Hepatocyte (in vitro differentiated cells): Measurements from ENCODE around the gene DCTN2. TPM values are rescaled to one million over a fixed set of nuclear protein-coding genes. Genes with fewer than 3 reads are reported as not detected.
"Not testable (repeated sequence)": the region's sequence is repeated elsewhere in the genome, so short reads cannot be mapped to it uniquely, and the experiment has no call there.

ENCODE experiments used
- DNase-seq: peaks from one replicate; pipeline ENCODE4 v3.0.0-alpha.2; 2016; ENCODE audit warnings: low spot score
- H2AFZ ChIP-seq: fragments of 200-600 bp; sonication (generic); 2 replicates; pipeline ENCODE4 v1.6.0; 2016; ENCODE audit warnings: antibody characterized with exemption, mild to moderate bottlenecking
- H3K27ac ChIP-seq: fragments of 200-600 bp; sonication (generic); 2 replicates; pipeline ENCODE4 v1.5.1; 2016; ENCODE audit warnings: mild to moderate bottlenecking
- H3K27me3 ChIP-seq: fragments of 200-600 bp; sonication (generic); 2 replicates; pipeline ENCODE4 v1.6.1; 2016
- H3K36me3 ChIP-seq: fragments of 200-600 bp; sonication (generic); replicated peaks from 2 replicates; pipeline ENCODE4 v1.5.1; 2016; ENCODE audit warnings: low read depth; ENCODE audit not compliant: insufficient read depth
- H3K4me1 ChIP-seq: fragments of 200-600 bp; sonication (generic); 2 replicates; pipeline ENCODE4 v1.5.1; 2016; ENCODE audit warnings: mild to moderate bottlenecking, moderate library complexity; ENCODE audit not compliant: insufficient read depth
- H3K4me2 ChIP-seq: fragments of 200-600 bp; sonication (generic); 2 replicates; pipeline ENCODE4 v1.6.0; 2016
- H3K4me3 ChIP-seq: fragments of 200-600 bp; sonication (generic); 2 replicates; pipeline ENCODE4 v1.5.1; 2016; ENCODE audit warnings: mild to moderate bottlenecking
- H3K79me2 ChIP-seq: fragments of 200-600 bp; sonication (generic); 2 replicates; pipeline ENCODE4 v1.6.0; 2017; ENCODE audit warnings: mild to moderate bottlenecking
- H3K9me2 ChIP-seq: fragments of 200-600 bp; sonication (generic); replicated peaks from 2 replicates; pipeline ENCODE4 v1.6.0; 2017; ENCODE audit warnings: mild to moderate bottlenecking; ENCODE audit not compliant: insufficient read depth
- H3K9me3 ChIP-seq: fragments of 200-600 bp; sonication (generic); 2 replicates; pipeline ENCODE4 v1.5.1; 2016; ENCODE audit warnings: low read depth, mild to moderate bottlenecking
- H4K20me1 ChIP-seq: fragments of 200-600 bp; sonication (generic); 2 replicates; pipeline ENCODE4 v1.6.0; 2016; ENCODE audit warnings: mild to moderate bottlenecking; ENCODE audit not compliant: insufficient read depth, poor library complexity, severe bottlenecking
- EZH2 ChIP-seq: fragments of 200-600 bp; sonication (generic); IDR thresholded peaks from 2 replicates; pipeline ENCODE4 v1.6.1; 2016; ENCODE audit warnings: antibody characterized with exemption, mild to moderate bottlenecking, borderline replicate concordance
- EZH2phosphoT487 ChIP-seq: fragments of 200-600 bp; sonication (generic); IDR thresholded peaks from one replicate; pipeline ENCODE4 v1.6.1; 2018; ENCODE audit warnings: antibody characterized with exemption, mild to moderate bottlenecking, low read depth, moderate library complexity; ENCODE audit not compliant: unreplicated experiment, severe bottlenecking
- WGBS: methylation state at CpG from one replicate; pipeline ENCODE4 v1.1.6; 2016; ENCODE audit warnings: low lambda C conversion rate; ENCODE audit errors: missing lambda C conversion rate; 5-methylcytosine and 5-hydroxymethylcytosine counted together
- polyA plus RNA-seq: library from polyadenylated mRNA; unstranded; fragments of >200 nt; fragmentation: Nextera tagmentation; extraction: Ambion mirVana; gene quantifications from 2 replicates; pipeline ENCODE4 v1.2.1, GENCODE V29; 2016
- total RNA-seq: library from RNA; depleted of rRNA; stranded (reverse); fragments of >200 nt; gene quantifications from 2 replicates; pipeline ENCODE4 v1.2.3, GENCODE V29; 2014
- TF ChIP-seq, protein P1 (sequence below): fragments of 200-600 bp; sonication (generic); IDR thresholded peaks from 2 replicates; pipeline ENCODE4 v1.5.1; 2016; ENCODE audit warnings: antibody characterized with exemption, mild to moderate bottlenecking; ENCODE audit not compliant: poor library complexity

Gene DCTN2
- total and polyA plus RNA-seq, 2 experiments from 2014 or later, result 110 to 124 TPM

DNA sequence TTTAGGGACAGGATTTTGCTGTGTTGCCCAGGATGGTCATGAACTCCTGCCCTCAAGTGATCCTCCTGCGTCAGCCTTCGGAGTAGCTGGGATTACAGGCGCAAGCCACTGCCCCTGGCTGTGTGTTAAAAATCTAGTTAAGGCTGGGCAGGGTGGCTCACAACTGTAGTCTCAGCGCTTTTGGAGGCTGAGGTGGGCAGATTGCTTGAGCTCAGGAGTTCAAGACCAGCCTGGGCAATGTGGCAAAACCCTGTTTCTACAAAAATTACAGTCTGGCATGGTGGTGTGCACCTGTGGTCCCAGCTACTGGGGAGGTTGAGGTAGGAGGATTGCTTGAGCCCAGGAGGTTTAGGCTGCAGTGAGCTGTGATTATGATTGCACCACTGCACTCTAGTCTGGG is 35.8 kb downstream of the DCTN2 start:
- TF ChIP-seq EZH2phosphoT487 (no peak), EZH2 (no peak)
- TF ChIP-seq, protein P1, sequence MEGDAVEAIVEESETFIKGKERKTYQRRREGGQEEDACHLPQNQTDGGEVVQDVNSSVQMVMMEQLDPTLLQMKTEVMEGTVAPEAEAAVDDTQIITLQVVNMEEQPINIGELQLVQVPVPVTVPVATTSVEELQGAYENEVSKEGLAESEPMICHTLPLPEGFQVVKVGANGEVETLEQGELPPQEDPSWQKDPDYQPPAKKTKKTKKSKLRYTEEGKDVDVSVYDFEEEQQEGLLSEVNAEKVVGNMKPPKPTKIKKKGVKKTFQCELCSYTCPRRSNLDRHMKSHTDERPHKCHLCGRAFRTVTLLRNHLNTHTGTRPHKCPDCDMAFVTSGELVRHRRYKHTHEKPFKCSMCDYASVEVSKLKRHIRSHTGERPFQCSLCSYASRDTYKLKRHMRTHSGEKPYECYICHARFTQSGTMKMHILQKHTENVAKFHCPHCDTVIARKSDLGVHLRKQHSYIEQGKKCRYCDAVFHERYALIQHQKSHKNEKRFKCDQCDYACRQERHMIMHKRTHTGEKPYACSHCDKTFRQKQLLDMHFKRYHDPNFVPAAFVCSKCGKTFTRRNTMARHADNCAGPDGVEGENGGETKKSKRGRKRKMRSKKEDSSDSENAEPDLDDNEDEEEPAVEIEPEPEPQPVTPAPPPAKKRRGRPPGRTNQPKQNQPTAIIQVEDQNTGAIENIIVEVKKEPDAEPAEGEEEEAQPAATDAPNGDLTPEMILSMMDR, result no peak
- no peak for DNase-seq
- Histone ChIP-seq H3K27me3 (no peaks in the 10 kb centered on the region), H3K9me3 (no peaks in the 10 kb centered on the region), H3K4me3 (no peak overlapping the region), H3K9me2 (no peaks in the 10 kb centered on the region), H3K27ac (no peak overlapping the region), H3K4me2 (no peak overlapping the region), H2AFZ (no peak overlapping the region), H4K20me1 (no peaks in the 10 kb centered on the region), H3K36me3 (no peaks in the 10 kb centered on the region), H3K79me2 (no peaks in the 10 kb centered on the region), H3K4me1 (no peaks in the 10 kb centered on the region)
- WGBS, result 100% methylated on average over 4 of the region's 4 CpGs

DNA sequence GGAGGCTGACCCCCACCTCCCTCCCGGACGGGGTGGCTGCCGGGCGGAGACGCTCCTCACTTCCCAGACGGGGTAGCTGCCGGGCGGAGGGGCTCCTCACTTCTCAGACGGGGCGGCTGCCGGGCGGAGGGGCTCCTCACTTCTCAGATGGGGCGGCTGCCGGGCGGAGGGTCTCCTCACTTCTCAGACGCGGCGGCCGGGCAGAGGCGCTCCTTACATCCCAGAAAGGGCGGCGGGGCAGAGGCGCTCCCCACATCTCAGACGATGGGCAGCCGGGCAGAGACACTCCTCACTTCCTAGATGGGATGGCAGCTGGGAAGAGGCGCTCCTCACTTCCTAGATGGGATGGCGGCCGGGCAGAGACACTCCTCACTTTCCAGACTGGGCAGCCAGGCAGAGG is 39.2 kb downstream of the DCTN2 start:
- H3K36me3 ChIP-seq, result not testable (repeated sequence)

DNA sequence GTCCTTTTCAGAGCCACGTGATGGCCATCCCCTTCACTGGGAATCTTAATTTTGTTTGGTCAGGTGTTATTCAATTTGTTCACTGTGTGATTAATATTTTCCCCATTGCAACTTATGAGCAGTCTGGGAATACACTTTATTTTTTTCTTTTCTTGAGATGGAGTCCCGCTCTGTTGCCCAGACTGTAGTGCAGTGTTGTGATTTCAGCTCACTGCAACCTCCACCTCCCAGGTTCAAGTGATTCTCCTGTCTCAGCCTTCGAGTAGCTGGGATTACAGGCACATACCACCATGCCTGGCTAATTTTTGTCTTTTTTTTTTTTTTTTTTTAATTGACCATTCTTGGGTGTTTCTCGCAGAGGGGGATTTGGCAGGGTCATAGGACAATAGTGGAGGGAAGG is 40.5 kb downstream of the DCTN2 start:
- not testable (repeated sequence) for H3K4me1 ChIP-seq, H3K27ac ChIP-seq, H3K79me2 ChIP-seq, H3K4me3 ChIP-seq, H4K20me1 ChIP-seq, H3K9me3 ChIP-seq, H3K4me2 ChIP-seq, H2AFZ ChIP-seq, H3K27me3 ChIP-seq, H3K9me2 ChIP-seq, DNase-seq, H3K36me3 ChIP-seq
- 91% methylated on average over 4 of the region's 4 CpGs for WGBS

More for the DNA sequence above, 39.2 kb downstream of the DCTN2 start:
- DNase-seq, H4K20me1 ChIP-seq, H3K27me3 ChIP-seq, H2AFZ ChIP-seq, H3K4me2 ChIP-seq, H3K4me1 ChIP-seq, H3K4me3 ChIP-seq, H3K9me3 ChIP-seq, H3K79me2 ChIP-seq, H3K27ac ChIP-seq, H3K9me2 ChIP-seq: not testable (repeated sequence)
- no CpG with 5 or more reads among the region's 28 CpGs for WGBS

DNA sequence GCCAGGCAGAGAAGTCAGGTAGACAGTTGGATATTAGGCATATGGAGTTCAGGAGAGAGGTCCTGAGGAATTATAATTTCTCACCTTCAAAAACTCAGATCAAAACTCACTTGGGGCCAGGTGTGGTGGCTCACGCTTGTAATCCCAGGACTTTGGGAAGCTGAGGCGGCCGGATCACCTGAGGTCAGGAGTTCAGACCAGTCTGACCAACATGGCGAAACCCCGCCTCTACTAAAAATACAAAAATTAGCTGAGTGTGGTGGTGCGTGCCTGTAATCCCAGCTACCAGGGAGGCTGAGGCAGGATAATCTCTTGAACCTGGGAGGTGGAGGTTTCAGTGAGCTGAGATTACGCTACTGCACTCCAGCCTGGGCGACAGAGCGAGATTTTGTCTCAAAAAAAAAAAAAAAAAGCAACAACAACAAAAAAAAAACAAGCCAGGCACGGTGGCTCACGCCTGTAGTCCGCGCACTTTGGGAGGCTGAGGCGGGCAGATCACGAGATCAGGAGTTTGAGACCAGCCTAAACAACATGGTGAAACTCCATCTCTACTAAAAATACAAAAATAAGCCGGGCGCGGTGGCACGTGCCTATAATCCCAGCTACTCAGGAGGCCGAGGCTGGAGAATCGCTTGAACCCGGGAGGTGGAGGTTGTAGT is 44.6 kb downstream of the DCTN2 start:
- not testable (repeated sequence) for H2AFZ ChIP-seq, H3K4me2 ChIP-seq, H3K9me3 ChIP-seq, H3K27me3 ChIP-seq, H3K36me3 ChIP-seq, H3K4me1 ChIP-seq, H3K9me2 ChIP-seq, H4K20me1 ChIP-seq, H3K4me3 ChIP-seq, H3K27ac ChIP-seq, DNase-seq, H3K79me2 ChIP-seq
- 98% methylated on average over 22 of the region's 22 CpGs for WGBS

DNA sequence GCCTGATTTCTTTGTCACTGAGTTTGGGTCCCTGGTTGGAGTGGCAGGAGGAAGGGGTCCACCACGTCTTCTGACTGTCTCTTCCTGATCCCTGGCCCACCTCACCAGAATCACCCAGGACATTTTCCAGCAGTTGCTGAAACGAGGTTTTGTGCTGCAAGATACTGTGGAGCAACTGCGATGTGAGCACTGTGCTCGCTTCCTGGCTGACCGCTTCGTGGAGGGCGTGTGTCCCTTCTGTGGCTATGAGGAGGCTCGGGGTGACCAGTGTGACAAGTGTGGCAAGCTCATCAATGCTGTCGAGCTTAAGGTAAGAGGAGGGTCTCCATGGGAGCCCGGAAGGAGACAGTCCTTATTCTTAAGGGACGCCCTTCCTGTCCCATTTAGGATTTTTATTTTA is 46.8 kb downstream of the DCTN2 start:
- no peak overlapping the region for H2AFZ ChIP-seq
- 96% methylated on average over 11 of the region's 11 CpGs for WGBS
- TF ChIP-seq EZH2 (no peak), EZH2phosphoT487 (no peak)
- no peaks in the 10 kb centered on the region for H4K20me1 ChIP-seq
- no peak overlapping the region for H3K27ac ChIP-seq
- no peaks in the 10 kb centered on the region for H3K79me2 ChIP-seq
- no peak for DNase-seq
- H3K4me3 ChIP-seq, result no peak overlapping the region
- no peaks in the 10 kb centered on the region for H3K9me3 ChIP-seq
- no peaks in the 10 kb centered on the region for H3K4me1 ChIP-seq
- H3K27me3 ChIP-seq, result no peaks in the 10 kb centered on the region
- no peaks in the 10 kb centered on the region for H3K9me2 ChIP-seq
- no peak overlapping the region for H3K4me2 ChIP-seq
- no peaks in the 10 kb centered on the region for H3K36me3 ChIP-seq
